Mesenteric fat pad (tissue), 1 donor: ENCODE measurements around the gene VSTM2L. TPM values are rescaled to one million over a fixed set of nuclear protein-coding genes. Genes with fewer than 3 reads are reported as not detected.

ENCODE experiments used
- DNase-seq: peaks from one replicate; pipeline ENCODE4 v3.0.0-alpha.2; 2020; ENCODE audit warnings: low spot score
- total RNA-seq: library from RNA; stranded (reverse); fragmentation: NEBNext Ultra II Directional; extraction: Animal tissue kit (Norgen Biotek cat#: 25700); gene quantifications from one replicate; pipeline ENCODE4 v1.2.1, GENCODE V29; 2021
- donor health status: DM: yes; HTN: yes; CAD: no.

Gene VSTM2L
- total RNA-seq, 1 donor from 2014 or later, result 0.93 TPM

- no peak for DNase-seq
These were observed 3.6 kb upstream of the VSTM2L start for GRCh38 chr20:37899105-37900045.

DNA sequence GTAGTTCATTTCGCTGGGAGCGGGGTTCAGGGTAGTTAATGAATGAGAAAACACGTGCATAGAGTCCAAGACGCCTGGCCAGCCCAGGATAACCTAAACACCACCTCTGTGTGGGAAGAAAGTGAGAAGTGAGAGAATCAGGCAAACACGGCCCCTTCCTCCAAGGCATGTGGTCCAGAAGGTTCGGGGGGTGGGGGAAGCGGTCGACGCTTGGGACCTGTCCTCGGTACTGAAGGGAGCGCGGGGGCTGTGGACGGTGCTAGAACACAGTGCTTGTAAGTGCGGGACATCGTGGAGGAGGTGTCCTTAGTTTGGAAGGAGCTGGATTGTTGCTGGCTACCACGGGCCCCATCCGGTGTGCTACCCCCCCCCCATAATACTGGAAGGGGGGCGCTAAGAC, 1.7 kb upstream of the VSTM2L start:
- DNase-seq, result no peak

DNA sequence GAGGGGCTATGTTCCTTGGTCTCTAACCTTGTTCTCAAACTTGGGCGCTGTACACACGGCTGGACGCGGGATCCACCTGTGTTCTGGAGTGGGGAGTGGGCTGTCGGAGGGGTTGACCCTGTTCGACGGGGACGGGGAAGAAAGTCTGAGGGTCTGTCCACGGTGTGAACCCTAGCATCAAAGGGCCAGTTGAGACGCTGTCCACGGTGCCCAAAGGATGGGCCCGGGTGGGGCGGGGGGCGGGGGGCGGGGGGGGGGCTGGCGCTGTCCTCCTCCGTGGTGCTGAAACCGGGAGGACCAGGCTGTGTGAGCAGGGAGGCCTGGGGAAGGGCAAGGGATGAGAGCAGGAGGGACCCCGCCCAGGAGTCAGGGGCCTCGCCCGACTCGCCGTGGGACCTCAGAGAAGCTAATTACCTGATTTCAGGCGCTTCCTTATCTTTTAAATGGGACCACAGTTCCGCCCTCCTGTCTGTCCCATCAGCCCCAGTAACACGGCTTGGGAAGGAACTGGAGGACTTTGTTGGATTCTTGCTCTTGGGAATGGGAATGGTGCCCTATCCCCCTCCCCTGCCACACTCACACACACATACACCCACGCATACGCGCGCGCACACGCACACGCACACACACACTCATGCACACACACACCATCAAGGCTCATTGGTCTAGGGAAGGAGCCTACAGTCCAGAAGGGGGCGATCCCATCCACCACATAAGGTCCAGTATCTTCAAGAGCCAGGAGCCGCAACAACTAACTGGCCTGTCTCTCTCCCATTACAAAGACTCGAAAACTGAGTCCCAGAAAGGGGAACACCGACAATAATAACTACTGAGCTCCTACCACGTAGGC, 1.0 kb upstream of the VSTM2L start:
- no peak for DNase-seq

DNA sequence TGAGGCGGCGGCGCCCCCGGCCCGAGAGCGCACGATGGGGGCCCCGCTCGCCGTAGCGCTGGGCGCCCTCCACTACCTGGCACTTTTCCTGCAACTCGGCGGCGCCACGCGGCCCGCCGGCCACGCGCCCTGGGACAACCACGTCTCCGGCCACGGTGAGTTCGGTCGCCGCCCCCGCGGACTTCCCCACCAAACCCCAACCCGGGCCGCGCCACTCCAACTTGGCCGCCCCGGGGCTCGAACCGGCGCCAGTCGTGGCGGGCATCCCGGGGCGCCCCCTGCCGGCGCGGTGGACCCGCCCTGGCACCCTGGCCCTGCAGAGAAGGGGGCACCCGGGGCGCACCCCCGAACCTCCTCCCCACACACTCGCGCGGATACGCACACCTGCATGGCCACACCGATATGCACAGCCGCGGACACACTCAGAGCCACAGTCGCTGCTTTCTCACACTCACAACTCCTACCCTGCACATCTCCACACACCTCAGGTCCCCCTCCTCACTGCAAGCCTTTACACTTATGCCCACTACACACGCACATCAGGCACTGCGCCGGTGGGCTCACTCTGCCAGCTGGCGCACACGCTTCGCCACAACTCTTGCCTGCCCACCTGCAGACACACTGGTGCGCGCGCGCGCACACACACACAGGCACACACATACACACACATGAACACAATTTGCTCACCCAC, 535 bp downstream of the VSTM2L start:
- no peak for DNase-seq

DNA sequence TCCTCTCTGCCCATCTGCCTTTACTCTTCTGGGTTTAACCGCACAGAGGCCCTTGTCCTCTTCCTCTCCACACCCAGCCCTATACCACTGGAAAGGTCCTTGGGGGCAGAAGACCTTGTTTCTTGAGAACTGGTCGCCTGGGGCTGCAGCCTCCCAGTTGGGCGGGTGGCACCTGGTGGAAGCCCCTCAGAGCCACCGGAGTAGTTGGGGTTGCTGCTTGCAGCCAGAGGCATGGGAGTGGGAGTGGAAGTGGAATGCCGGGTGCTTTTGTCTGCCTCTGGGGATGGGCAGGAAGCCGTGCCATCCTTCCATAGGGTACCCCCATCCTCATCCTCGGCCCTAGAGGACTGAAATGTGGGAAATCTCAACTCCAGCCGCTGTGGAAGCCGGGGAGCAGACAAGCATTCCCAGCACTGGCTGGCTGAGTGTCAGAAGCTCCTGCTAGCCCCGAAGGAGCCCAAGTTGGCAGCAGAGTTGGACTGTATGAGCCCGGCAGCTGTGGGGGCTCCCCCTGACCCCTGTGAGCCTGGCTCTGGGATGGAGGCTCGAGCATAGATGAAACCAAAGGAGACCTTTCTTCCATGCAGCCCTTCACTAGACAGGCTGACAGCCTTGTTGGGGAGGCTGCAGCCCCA, 1.2 kb downstream of the VSTM2L start:
- DNase-seq, result no peak

DNA sequence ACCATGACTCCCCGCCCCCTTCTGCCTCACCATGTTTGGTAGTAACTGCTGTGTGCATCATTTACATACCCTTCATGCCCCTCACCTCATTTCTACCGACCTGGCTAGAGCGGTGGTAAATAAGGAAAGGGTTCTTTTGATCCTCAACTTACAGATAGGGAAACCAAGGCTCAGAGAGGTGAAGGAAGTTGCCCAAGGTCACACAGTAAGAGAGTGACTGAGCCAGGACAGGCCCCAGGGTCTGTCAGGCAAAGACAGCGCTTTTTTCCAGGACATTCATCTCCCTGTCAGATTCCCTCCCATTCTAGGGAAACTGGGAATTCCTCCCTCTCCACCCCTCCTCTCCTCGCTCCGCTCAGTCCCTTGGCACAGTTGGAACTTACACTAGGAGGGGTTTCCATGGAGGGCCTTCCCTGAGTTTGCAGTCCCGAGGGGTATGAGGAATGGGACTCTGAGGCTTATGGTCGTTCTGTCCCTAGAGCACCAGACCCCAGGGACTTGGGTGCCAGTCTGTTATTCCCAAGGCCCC, 2.0 kb downstream of the VSTM2L start:
- no peak for DNase-seq

DNA sequence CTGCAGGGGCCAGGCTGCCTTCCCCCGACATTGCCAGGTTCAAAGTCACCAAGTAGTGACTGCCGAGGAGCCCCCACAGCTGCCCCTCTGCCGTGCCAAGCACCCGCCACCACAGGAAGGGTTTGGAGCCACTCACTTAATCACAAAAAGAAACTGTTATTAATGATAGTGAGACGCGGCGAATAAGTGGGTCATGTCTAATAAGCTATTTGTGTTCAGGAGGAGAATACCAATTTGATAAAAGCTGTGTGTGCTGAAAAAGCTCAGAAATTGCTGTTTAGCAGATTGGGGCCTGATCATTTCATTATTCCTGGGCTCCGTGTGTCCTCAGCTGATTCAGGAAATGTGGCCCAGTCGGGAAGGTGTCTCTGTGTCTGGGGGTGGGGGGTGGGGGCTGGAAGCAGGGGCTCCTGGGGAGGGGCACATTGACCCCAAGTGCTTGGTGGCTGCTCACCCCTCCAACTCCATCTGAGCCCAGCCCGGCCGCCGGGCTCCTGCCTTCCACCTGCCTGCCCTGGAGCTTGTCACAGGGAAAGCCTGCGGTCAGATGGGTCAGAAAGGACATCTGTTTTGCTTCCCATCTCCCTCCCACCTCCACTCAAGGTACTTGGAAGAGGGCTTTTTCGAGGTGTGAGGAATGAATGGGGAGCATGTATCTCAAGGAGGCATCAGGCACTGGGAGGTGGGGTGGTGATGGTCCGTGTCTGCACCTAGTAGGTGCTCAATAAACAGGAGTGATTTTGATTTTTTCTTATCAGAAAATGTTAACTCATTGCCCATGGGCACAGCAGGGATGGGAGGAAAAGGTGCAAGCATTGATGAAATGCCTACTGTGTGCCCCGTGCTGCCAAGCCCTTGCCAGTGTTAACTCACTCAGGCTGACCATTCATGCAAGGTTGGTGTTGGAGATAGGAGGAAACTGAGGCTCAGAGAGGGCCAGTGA, 3.0 kb downstream of the VSTM2L start:
- DNase-seq, result no peak

- no peak for DNase-seq
These were observed 4.4 kb downstream of the VSTM2L start for GRCh38 chr20:37907330-37907676.

- no peak for DNase-seq
These were observed 4.9 kb downstream of the VSTM2L start for GRCh38 chr20:37907677-37908401.

DNA sequence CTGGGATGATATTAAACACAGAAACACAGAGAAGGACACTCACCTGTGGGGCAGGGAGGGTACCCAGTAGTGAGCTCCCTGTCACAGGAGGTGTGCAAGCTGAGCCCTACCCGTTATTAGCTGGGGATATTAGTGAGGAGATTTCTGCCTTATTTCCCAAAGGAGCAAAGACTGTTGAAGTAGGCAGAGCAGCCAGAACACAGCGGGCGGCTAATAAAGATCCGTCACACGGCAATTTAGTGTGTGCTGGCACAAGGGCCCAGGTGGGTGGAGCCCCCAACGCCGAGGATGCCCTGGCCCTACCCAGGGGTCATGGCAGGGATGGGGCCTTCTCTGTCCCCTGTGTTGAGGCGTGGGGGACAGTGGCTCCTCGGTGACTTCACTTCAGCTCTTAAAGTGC, 8.3 kb downstream of the VSTM2L start:
- DNase-seq, result no peak

GRCh38 chr20:37911838-37912281, 8.9 kb downstream of the VSTM2L start:
- no peak for DNase-seq

- no peak for DNase-seq
These were observed 9.9 kb downstream of the VSTM2L start for GRCh38 chr20:37912874-37913273.

DNA sequence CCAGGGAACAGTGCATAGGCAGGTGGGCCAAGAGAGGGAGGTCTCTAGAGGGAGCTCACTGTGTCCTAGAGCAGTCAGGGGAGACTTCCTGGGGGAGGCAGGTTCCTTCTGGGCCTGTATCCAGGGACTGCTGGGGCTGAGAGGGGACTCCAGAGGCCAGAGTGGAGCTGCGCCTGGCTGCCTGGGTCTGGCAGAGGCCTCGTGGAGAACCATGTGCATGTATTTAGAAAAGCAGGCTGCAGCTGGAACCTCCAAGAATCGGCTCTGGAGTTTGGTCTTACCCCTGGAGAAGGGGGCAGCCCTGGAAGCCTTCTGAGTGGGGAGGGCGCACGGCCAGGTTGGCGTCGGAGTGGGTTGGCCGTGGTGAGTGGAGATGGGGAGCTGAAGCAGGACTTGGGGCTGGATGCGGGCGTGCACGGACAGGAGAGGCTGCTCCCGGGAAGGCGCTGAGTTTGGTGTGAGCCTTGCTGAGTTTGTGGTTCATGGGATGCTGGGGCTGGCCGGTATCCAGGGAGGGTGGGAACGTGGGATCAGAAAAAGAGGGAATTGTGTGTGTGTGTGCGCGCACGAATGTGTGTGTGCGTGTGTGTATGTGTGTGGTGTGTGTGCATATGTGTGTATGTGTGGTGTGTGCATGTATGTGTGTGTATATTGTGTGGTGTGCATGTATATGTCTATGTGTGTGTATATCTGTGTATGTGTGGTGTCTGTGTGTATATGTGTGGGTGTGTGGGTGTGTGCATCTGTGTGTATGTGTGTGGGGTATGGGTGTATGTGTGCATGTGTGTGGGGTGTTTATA, 10.8 kb downstream of the VSTM2L start:
- DNase-seq, result no peak

DNA sequence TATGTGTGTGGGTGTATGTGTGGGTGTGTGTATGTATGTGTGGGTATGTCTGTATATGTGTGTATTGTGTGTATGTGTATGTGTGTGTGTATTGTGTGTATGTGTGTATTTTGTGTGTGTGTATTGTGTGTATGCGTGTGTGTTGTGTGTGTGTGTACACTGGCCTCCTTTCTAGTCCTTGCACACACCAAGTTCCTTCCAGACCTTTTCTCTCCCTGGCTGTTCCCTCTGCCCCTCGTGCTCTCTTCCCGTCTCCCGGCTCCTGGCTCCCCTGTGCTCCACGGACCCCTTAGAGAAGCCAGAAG, 11.4 kb downstream of the VSTM2L start:
- no peak for DNase-seq

DNA sequence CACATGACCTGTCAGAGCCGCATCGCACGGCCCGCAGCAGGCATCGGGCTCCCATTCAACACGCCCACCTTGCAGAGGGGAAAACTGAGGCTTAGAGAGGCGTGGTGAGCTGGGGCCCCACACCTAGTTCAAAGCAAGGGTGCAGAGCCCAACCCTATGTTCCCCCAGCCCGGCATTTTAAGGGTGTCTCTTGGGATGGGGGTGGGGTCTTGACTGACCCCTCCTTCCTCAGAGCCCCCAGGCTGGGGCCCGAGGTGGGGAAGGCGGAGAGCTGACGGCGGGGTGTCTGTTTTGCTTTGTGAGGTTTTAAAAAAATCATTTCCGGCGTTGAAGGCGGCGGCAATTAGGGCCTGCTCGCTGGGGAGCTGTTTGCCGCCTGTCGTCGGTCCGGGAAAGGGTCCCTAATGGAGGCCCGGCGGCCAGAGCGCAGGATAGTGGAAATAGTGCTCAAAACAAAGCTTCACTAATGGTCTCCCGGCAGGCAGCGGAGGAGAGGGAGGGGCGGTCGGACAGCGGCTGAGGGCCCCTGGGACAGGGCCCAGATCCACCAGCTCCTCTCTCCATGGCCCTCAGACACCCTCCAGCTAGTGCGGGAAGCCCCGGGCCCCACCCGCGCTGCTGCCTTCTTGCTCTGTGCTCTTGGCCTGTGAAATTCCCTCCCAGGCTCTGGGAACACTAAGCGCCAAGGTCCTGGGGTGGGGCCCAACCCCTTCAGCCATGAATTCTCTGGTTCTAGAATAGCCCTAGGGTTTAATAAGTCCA, 11.9 kb downstream of the VSTM2L start:
- DNase-seq, result no peak

GRCh38 chr20:37915434-37915787, 12.5 kb downstream of the VSTM2L start:
- no peak for DNase-seq

DNA sequence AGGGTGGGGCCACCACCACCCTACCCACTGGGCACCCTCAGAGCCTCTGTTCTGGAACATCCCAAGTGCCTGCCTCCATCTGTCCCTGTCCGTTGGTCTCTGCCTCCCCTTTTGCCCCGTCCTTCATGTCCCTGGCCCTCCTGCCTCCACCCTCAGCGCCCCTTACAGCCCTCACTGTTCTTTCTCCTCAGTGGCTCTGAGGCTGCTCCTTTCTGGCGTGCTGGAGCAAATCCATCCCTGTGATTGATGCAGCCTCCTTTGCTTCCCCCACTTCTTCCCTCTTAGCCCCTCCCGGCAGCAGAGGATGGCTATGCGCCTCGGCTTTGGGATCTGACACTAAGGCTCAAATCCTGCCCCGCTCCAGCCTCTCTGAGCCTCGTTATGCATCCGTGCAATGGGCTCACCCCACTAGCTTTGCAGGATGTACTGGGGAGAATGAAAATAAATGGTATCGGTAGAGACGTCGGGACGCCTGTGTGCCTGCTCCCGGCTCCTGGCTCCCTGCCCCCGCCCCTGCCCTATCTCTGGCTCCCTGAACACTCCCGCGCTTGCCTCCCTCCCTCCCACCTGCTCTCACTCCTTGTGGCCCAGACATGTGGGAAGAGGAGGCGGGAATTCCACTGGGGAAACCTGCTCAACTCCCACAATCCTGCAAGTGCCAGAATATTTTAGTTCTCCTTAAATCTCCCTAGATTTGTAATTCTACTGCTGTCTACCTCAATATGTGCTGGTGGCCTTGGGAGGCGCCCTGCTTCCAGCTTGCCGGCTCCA, 13.1 kb downstream of the VSTM2L start:
- no peak for DNase-seq
